Ovary (tissue), 3 donors: ENCODE data around the gene GRIA4.

ENCODE experiments used
- POLR2A ChIP-seq: fragments of 450-650 bp; IDR thresholded peaks from one replicate; pipeline ENCODE4 v1.6.1; 2017; ENCODE audit warnings: antibody characterized with exemption, mild to moderate bottlenecking, moderate library complexity
- TF ChIP-seq, protein P1 (sequence below), 3 donors: fragments of 450-650 bp in 2 of 3; fragments of 200-600 bp in 1 of 3; IDR thresholded peaks; one replicate each; pipeline versions ENCODE4 v1.5.1 to v1.8.0; 2016 to 2022; ENCODE audit warnings: antibody characterized with exemption in 3 of 3, mild to moderate bottlenecking in 1 of 3
- donor health status: DM: no; HTN: no; CAD: no.

DNA sequence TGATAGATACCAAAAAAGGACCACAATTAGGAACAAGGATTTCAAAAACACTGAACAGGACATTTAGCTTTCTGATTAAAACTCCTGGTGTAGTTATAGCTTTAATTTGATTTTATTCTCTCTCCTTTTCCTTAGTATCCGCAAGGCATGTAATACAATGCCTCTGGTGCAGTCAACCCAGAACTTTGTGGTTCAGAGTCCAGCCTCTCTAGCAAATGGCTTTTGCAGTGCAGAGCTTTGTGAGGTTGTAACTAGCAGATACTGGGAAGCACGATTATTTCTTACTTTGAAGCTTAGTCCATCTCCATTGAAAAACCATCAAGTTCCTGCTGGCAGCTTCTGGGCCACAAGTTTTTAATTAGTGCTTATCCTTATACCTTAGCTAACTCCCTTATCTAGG lies 79.8 kb downstream of the GRIA4 start:
- TF ChIP-seq, protein P1, sequence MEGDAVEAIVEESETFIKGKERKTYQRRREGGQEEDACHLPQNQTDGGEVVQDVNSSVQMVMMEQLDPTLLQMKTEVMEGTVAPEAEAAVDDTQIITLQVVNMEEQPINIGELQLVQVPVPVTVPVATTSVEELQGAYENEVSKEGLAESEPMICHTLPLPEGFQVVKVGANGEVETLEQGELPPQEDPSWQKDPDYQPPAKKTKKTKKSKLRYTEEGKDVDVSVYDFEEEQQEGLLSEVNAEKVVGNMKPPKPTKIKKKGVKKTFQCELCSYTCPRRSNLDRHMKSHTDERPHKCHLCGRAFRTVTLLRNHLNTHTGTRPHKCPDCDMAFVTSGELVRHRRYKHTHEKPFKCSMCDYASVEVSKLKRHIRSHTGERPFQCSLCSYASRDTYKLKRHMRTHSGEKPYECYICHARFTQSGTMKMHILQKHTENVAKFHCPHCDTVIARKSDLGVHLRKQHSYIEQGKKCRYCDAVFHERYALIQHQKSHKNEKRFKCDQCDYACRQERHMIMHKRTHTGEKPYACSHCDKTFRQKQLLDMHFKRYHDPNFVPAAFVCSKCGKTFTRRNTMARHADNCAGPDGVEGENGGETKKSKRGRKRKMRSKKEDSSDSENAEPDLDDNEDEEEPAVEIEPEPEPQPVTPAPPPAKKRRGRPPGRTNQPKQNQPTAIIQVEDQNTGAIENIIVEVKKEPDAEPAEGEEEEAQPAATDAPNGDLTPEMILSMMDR (IDR thresholded peaks at IDR 0.05), result no peak
- TF ChIP-seq POLR2A, result no peak
